Fibroblast of peridontal ligament (primary cell): ENCODE results near the gene APBA1.

Experiments
- DNase-seq: peaks from one replicate; pipeline ENCODE4 v3.0.0-alpha.2; 2010; ENCODE audit errors: extremely low read depth

The APBA1 gene

DNA sequence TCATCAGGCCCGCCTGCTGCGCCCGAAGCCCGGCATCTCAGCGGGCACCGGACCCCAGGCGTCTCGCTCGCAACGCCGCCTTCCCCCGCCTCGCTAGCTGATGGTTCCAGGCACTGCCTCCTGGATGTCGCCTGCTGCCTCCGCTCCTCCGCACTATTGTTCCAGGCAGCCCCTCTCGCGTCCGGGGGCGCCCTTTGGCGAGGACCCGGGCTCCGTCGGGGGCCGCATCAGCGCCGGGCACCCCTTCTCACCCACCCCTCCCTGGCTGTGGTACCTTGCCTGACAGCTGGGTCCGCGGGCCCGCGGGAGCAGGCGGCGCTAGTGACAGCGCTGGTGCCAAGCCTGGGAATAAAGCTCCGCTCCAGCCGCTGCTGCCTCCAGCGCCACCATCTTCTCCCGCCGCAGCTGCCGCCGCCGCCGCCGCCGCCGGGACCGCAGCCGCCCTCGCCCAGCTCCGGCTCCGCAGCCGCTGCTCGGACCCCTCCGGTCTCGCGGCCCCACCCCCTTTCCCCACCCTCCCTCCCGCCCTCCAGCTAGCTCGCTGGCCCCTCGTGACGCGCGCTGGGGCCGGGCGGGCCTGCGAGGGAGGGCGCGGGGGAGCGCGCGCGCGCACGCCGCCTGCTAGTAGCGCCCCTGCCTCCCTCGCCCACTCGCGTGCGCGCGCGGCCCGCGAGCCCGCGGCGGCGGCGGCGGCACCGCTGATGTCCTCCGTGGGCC is at the start of gene APBA1:
Gene APBA1, minus strand, starts transcription at position 493 of the 717 bp plus-strand sequence.
- DNase-seq: peak; percentile 46

DNA sequence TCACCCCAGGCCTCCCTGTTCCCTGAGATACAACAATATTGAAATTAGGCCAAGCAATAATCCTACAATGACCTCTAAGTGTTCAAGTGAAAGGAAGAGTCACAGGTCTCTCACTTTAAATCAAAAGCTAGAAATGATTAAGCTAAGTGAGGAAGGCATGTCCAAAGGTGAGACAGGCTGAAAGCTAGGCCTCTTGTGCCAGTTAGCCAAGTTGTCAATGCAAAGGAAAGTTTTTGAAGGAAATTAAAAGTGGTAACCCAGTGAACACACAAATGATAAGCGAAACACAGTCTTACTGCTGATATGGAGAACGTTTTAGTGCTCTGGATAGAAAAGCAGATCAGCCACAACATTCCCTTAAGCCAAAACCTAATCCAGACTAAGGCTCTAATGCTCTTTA is 47.8 kb upstream of the APBA1 start:
- no peak for DNase-seq

DNA sequence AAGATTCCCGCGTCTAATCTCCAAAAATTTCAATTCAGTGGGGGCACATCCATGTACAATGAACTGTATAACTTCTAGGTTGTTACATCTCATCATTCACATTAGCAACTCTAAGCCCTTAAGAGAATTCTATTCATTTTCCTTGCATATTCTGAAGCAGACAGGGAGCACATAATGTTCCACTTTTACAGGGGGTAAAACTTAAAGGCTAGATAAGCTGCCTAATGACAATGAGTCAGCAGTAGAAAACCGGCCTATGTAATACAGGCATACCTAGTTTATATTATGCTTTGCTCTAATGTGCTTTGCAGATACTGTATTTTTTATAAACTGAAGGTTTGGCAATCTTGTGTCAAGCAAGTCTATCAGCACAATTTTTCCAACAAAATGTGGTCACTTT is 47.2 kb upstream of the APBA1 start:
- DNase-seq: peak; percentile 5

DNA sequence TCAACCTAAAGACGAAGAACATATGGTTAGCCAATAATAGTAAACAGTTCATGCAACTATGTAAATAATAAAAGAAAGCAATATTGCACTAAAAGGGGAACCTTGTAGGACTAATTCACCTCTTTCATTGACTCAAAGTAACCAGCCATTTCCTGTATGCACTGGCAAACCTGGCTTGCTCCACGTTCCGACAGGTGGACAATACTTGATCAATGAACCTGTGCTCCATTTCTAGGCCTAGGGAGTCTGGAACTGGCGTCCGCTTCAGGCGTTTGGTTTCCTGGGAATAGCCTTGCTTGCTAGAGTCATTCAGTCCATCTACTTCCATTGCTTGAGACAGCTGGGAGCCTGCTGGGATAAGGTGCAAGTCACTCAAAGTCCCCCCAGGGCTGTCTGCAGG is 46.0 kb upstream of the APBA1 start:
- no peak for DNase-seq

DNA sequence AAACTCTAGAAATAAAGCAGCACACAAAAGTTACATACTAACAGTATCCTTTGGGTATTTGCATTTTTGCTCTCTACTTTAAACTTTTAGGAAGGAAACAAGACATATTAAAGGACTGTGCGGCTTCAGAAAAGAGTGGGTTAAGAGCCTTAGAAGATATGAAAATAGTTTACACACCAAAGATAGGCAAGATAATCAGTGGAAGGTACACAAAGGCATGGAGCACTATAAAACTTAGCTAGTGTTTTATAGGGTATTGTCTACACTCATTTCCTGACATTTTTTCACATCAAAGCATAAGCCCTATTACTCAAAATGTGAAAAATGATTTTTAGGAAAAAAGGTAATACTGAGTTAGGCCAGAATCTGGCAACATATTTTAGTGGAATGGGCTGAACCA is 43.7 kb upstream of the APBA1 start:
- DNase-seq: no peak

DNA sequence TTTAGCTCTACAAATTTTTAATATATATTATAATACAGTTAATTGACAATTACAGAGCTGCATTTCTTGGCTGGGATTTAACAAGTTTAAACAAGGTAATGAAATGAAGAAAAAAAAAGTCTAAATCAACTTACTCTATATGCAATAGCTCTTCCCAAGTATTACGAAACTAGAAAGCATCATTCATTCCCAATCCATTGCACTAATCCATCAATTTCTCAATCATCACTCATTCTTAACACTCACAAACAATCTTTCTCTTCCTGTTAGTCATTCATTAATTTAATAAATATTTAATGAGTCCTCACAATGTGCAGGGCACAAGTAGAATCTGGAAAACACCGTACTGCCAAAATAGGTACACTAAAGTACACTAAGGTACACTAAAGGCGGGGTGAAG is 42.9 kb upstream of the APBA1 start:
- DNase-seq: no peak

DNA sequence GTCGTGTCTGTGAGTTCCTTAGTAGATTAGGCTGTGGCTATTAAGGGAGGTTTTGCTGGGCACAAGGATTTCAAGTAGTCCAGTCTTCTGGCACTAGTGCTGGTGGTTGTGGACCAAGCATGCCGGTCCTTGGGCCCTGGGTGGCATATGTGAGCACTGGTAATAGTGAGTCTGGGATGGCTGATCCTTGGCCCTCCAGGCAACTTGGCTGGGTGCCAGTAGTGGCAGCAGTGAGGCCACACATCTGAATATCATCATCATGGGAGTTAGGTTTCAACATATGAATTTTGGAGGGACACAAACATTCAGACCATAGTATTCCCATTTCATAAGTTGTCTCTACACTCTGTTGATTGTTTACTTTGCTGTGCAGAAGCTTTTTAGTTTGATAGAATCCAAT is 25.3 kb upstream of the APBA1 start:
- no peak for DNase-seq

DNA sequence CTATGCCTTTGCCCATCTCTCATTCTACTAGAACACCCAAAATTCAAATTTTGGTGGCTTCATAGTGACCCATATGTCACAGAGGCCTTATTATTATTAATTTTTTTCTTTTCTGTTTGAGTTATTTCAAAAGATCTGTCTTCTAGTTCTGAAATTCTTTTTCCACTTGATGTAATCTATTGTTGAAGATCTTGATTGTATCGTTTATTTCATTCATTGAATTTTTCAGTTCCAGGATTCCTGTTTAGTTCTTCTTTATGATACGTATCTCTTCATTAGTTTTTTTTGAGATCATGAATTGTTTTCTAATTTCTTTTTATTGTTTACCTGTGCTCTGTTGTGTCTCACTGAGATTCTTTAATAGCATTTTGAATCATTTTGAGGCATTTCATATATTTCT is 24.6 kb upstream of the APBA1 start:
- peak; percentile 17 for DNase-seq

DNA sequence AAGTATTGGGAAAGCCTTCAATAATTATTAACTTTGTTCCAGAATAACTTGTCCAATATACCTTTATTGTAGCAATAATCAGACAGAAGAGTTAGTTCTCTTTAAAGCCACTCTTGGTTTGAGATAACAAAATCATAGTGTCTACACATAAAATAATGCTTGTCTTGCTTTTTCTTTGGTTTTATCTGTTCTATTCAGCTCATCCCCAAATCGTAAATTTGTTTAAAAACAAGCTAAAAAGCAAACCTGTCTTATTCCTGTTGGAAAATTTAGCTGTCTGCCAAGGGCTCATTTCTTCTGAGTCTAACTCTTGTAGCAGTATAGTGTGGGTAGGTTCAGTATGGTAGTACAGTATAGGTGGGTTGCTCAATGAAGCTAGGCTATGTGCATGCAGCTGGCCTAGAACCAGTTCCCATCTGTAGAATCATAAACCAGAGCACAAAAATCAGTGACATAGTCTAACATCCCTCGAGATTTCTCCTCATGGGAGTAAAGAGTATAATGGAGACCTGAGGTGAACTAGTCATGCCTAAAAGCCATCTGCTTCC is 17.9 kb upstream of the APBA1 start:
- no peak for DNase-seq

DNA sequence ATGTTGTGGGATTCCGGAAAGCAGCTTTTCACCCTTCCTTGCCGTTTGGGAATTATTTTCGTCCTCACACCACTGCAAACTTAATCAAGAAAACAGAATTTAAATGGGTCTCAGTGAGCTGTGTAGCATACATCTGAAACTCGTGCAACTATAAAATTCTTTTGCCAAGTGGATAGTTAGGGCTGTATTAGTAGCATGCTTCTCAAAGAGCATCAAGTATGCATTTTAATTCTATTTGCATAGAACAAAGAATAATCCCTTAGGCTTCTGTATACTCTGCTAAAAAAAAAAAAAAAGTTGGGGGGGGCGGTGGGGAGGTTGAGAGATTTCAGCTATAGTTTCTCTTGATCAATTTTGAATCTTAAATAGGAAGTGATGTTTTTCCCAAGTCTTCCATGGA is 11.8 kb upstream of the APBA1 start:
- no peak for DNase-seq

DNA sequence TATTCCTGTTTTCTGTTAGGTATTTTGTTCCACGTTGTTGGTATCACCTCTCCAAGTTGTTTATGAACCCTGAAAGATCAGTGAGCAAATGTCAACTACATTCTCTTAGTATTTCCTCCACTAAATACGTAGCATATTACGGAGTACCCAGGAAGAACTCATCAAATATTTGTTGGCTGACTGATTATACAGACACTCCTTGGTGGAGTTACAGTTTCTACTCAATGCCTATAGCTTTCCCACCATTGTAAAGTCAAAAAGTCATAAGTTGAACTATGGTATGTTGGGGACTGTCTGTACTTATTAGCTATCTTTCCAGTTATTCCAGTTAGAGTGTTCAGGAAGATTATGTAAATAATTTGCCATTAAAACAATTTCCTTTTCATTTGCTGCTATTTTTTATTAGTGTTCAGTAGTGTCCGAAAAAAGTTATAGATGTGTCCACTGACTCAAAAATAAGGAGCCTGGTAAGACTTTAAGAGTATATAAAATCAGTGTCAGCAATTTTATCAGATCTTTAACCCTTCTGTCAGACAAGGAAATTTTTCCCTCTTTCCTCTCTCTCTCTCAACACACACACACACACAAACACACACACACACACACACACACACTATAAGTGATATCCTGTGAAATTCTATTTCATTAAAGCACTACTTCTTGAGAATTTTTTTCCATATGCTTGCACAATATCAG is 6.8 kb upstream of the APBA1 start:
- DNase-seq: no peak

DNA sequence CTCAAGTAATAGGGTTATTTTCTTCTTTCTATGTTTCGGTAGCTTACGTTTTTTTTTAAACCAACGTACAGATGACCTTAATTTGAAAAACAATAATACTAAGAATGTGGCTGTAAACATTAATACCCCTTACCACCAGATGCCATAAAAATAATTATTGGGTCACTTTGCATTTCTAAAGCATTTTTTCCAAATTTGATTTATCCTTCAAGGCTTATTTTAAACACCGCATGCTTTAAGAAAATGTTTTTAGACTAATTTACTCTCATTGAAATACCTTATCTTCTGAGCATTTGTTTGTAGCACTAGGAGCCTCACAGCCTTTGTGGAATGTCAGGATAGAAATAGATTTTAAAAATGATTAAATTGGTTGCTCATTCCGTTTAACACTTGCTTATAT is 5.8 kb upstream of the APBA1 start:
- DNase-seq: no peak

DNA sequence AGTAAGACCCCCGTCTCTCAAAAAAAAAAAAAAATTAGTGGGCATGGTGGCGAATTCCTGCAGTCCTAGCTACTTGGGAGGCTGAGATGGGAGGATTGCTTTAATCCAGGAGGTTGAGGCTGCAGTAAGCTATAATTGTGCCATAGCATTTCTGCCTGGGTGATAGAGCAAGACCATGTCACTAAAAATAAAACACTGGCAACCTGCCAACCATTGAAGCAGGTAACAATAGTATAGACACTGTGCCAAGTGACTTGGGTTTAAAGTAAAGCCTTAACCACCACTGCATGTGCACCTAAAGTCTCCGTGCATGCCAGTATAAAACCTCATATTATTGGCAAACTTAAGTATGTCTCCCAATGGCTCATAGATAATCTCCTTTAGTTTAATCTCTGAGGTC is 3.4 kb upstream of the APBA1 start:
- no peak for DNase-seq

DNA sequence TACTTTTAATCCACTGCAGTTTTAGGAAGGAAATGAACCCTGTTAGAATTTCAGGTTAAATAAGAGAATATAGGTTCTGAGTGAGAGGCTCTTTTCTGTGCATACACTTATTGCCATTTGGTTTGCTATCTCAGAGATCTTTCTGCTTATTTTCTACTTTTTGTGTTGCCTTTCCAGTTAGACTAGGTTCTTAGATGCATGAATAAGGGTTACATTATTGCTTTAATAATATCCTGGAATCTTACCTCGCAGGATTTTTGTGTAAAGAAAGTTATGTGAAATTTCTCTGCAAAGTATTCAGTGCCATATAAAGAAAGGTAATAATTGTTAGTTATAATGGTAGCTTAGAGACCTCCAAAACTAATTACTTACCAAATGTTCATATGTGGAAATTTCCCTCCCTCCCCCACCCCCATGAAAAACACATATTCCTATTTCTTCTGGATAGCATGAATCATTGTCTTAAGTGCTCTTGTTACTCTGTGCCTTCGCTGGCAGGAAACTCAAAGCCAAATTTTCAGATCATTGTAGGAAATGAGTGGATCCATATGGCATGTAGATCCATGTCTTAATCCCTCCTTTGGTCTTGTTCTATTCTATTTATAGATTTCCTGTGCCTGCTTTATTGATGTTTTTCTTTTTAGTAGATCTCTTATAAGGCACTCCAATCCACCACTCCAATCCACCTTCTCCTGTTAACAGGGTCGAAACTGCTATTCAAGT is 2.7 kb upstream of the APBA1 start:
- peak; percentile 96 for DNase-seq

DNA sequence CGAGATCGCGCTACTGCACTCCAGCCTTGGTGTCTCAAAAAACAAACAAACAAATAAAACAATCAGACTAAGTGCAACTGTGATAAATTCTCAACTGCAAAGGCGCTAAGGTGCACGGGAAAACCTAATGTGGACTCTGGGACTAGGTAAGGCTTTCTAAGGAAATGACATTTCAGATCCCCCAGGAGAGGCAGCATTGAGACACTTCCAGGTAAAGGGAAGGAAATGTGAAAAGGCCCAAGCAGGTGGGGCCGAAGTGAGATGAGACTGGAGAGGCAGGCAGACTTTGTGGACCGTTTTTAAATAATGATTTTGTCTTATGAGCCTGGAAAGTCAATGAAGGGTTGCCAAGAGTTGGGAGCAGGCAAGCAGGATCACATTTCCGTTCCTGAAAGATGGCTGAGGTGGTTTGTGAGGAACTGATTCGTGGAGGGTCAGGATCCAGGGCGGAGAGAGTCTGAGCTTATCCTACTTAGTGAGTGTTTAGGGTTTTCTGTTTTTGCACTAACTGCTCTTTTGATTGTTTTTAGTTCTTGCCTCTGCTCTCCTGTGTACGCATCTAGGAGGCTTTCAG is 2.0 kb upstream of the APBA1 start:
- DNase-seq: peak; percentile 27

DNA sequence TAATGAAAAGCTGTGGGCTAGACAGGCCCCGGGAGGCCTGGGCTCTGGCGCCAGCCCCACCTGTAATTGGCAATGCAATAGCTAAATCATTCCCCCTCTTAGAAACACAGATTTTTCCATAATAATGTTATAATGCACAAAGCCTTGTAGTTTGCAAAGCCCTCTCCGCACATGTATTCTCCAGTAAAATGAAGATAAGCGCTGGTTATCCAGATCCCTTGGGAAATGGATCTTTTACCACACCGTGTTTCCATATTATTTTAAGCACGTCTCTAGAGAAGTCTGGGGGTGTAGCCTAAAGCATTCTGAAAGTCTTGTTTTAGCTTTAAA is 1.1 kb upstream of the APBA1 start:
- DNase-seq: peak; percentile 9

DNA sequence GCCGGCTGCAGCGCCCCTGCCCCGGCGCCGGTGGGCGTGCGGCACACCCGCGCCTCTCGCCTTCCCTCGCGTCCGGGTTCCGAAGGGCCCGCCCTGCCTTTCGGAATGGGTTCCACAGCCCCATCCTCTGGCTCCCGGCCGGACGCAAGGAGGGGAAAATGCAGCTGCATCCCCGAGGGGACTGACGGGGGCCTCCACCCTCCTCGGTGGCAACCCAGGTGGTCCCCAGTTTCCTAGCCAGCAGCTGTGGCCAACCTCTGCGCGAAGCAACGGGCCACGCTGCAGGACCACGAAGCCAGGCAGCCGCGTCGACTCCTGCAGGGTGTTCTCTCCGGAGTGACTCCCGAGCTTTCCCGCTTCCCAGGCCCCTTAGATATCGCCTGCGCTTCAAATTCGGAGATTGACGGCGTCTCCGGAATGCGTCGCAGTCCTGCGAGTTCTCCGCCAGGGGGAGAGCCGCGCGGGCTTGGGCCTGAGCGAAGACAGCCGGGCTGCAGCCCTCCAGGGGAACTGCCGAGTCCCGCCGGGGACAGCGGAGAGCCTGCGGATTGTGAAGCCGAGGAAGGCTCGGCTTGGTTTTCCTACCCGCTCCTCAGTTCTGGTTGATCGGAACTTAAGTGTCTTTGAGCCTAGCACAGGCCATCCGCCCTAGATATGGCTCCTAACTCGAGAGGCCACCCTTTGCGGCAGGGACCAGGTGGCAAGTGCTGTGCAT is 582 bp upstream of the APBA1 start:
- peak; percentile 84 for DNase-seq

DNA sequence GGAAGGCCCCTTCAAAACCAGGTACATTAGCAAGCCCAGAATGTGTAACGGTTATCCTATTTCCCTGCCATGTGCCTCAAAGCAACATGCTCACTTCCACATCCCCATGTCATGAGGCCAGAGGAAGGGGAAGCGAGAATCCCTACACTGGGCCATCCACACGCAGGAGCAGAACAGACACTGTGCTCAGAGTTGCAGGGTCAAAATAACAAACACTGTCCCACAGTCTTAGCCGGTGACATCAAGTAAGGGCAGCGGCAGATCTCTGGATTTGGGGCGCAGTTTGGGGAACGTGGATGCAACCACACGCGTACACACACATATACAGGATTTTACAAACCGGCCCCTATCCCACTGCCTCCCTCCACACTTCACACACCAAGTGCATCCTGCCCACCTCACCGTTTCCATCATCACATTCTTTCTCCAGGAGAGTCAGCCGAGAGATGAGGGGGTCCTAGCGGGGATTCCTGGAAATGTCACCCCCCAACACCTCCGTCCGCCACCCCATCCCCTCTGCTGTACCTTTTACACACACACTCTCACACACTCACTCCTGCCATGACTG is 776 bp downstream of the APBA1 start:
- no peak for DNase-seq

DNA sequence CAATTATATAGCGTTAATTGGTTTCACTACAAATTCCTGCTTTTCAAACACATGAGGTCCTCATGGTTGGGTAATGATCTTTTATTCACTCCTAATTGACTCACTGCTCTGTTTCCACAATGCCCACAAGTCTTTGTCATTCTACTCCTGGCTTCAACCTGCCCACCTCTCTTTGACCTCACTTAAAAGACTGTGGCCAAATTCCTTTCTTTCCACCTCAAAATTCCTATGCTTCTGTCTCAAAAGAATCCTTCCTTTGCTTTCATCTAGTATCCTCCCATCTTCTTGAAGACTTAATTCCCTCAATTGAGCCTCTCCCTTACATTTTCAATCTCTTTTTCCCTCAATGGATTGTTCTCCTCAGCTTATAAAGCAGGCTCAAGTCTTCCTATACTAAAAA is 4.9 kb downstream of the APBA1 start:
- no peak for DNase-seq

DNA sequence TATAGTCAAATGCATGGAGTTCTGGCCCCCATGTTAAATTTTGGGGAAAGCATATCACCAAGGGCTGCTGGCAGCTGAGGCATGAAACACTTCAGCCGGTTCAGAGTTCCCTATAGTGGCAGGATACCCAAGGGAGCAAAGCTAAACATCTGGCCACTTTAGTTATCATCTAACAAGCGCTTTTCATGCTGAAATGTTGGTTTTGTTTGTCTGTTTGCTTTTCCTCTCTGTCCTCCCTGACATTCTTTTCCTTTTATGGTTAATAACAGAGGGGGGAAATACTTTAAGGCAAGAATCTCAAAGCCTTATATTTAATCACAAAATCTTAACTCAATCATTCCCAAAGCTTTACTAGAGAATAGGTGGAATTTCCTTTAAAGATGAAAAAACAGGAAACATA is 11.9 kb downstream of the APBA1 start:
- no peak for DNase-seq

DNA sequence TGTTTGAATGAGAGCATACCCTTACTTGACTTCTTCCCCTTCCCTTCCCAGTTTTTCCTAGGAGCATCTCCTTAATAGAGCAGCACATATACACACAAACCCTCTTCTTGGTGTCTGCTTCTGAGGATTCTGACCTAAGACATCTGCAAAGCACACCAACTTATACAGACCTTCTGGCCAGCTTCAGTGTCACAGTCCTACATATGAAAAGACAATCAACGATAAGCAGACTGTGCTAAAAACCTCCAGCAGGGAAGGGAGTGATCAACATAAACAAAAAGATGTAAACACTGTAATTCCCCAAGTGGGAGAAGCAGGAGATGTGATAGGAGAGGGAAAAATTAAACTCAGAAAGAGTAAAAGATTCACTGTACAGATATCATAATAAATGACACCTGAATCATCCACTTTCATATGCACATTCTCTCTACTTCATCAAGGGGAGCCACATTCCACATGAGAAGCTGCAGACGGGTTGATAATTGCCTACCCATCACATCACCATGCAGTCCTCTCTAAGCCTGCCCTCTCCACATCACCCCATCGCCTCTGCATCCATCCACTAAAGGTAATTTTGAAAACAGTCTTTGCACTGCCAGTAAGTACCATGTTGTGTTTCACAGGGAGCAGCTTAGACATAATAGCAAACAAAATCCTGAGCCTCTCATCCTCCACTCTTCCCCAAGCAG is 13.0 kb downstream of the APBA1 start:
- no peak for DNase-seq
